Endothelial cell of umbilical vein (primary cell): ENCODE measurements around the gene GAPVD1. TPM values are rescaled to one million over a fixed set of nuclear protein-coding genes. Genes with fewer than 3 reads are reported as not detected.

Experiments used
- BruUV-seq: library from RNA; stranded (reverse); fragments of 400-500 nt; replicated peaks from 2 replicates; lab custom pipeline; 2021; lab: Mats Ljungman, UMichigan
- CTCF ChIA-PET: fragments of 300-600, 350-600 bp; sonication (Branson Sonifier 250); formaldehyde crosslinking; loops from one replicate; lab custom pipeline; 2021; ENCODE audit warnings: antibody characterized with exemption, inconsistent platforms; lab: Charles Lee
- POLR2A ChIA-PET: fragments of 300-600, 350-600 bp; sonication (Branson Sonifier 250); formaldehyde crosslinking; loops from one replicate; lab custom pipeline; 2021; ENCODE audit warnings: antibody characterized with exemption, inconsistent platforms; lab: Charles Lee
- DNase-seq: peaks from one replicate; pipeline ENCODE4 v3.0.0-alpha.2; 2011; ENCODE audit warnings: low read depth, low spot score
- FAIRE-seq: peaks from 2 replicates; lab custom pipeline; 2011; peaks lifted over from hg19 to GRCh38; lab: Jason Lieb, UNC
- H2AFZ ChIP-seq: 2 replicates; pipeline ENCODE4 v1.6.0; 2012; ENCODE audit warnings: low read depth, low read length, control low read depth, inconsistent platforms
- H3K27ac ChIP-seq: 2 replicates; pipeline ENCODE4 v1.5.1; 2011; ENCODE audit warnings: low read depth, mild to moderate bottlenecking, control low read depth, low read length, moderate library complexity; ENCODE audit not compliant: insufficient read depth
- H3K27me3 ChIP-seq, 2 experiments: 2 replicates each; pipeline versions ENCODE4 v1.6.0 to v1.6.1; 2011; ENCODE audit warnings: low read length in 2 of 2, mixed read lengths in 1 of 2; ENCODE audit not compliant: control insufficient read depth in 2 of 2, insufficient read depth in 2 of 2
- H3K36me3 ChIP-seq, 2 experiments: 2 replicates in 1 of 2; 3 replicates in 1 of 2; pipeline ENCODE4 v1.5.1; 2011; ENCODE audit warnings: low read length in 2 of 2, mild to moderate bottlenecking in 1 of 2, moderate library complexity in 1 of 2; ENCODE audit not compliant: control insufficient read depth in 2 of 2, insufficient read depth in 2 of 2; ENCODE audit errors: extremely low read depth in 1 of 2
- H3K4me1 ChIP-seq: 3 replicates; pipeline ENCODE4 v1.5.1; 2011; ENCODE audit warnings: mild to moderate bottlenecking, low read length; ENCODE audit not compliant: control insufficient read depth, insufficient read depth; ENCODE audit errors: extremely low read depth
- H3K4me2 ChIP-seq: 2 replicates; pipeline ENCODE4 v1.6.1; 2011; ENCODE audit warnings: low read length, control low read depth, mixed read lengths; ENCODE audit not compliant: insufficient read depth
- H3K4me3 ChIP-seq, 3 experiments: fragments of 200-600 bp in 1 of 3; sonication (generic), shearing (Covaris generic) in 1 of 3; replicated peaks in 1 of 3; 2 replicates each; pipeline ENCODE4 v1.5.1; 2011 to 2016; ENCODE audit warnings: control low read depth in 3 of 3, low read length in 3 of 3, mild to moderate bottlenecking in 2 of 3, inconsistent platforms in 1 of 3, low read depth in 1 of 3, moderate library complexity in 1 of 3; ENCODE audit not compliant: insufficient read depth in 1 of 3
- H3K79me2 ChIP-seq: 2 replicates; pipeline ENCODE4 v1.6.0; 2012; ENCODE audit warnings: low read length, inconsistent platforms; ENCODE audit not compliant: control insufficient read depth, insufficient read depth
- H3K9ac ChIP-seq: replicated peaks from 2 replicates; pipeline ENCODE3; 2011; ENCODE audit warnings: low read length, control low read depth; ENCODE audit not compliant: insufficient read depth; ENCODE audit errors: extremely low read depth
- H3K9me1 ChIP-seq: replicated peaks from 3 replicates; pipeline ENCODE4 v1.6.0; 2011; ENCODE audit warnings: mild to moderate bottlenecking, low read length; ENCODE audit not compliant: control insufficient read depth, insufficient read depth; ENCODE audit errors: extremely low read depth
- H3K9me3 ChIP-seq: replicated peaks from 2 replicates; pipeline ENCODE4 v1.5.1; 2012; ENCODE audit warnings: low read length, inconsistent platforms; ENCODE audit not compliant: control insufficient read depth, insufficient read depth
- H4K20me1 ChIP-seq: replicated peaks from 2 replicates; pipeline ENCODE3; 2011; ENCODE audit warnings: mild to moderate bottlenecking, low read length; ENCODE audit not compliant: control insufficient read depth, insufficient read depth; ENCODE audit errors: extremely low read depth
- CTCF ChIP-seq, 2 donors: IDR thresholded peaks; 1 replicate in 1 of 2; 2 replicates in 1 of 2; pipeline ENCODE4 v1.5.1; 2011; ENCODE audit warnings: low read length in 2 of 2, mild to moderate bottlenecking in 2 of 2, moderate library complexity in 2 of 2, control low read depth in 1 of 2, inconsistent platforms in 1 of 2, low read depth in 1 of 2; ENCODE audit not compliant: insufficient read depth in 1 of 2; ENCODE audit errors: extremely low read depth in 1 of 2
- EZH2 ChIP-seq: IDR thresholded peaks from 2 replicates; pipeline ENCODE4 v1.6.1; 2012; ENCODE audit warnings: borderline replicate concordance, low read depth, mild to moderate bottlenecking, moderate library complexity, low read length, inconsistent platforms; ENCODE audit not compliant: severe bottlenecking
- FOS ChIP-seq: IDR thresholded peaks from 2 replicates; pipeline ENCODE4 v1.6.1; 2011; ENCODE audit warnings: mild to moderate bottlenecking, low read length, moderate library complexity, borderline replicate concordance; ENCODE audit not compliant: insufficient read depth
- GATA2 ChIP-seq: IDR thresholded peaks from 2 replicates; pipeline ENCODE4 v1.7.0; 2011; ENCODE audit warnings: low read depth, mild to moderate bottlenecking, moderate library complexity, mixed read lengths, low read length; ENCODE audit not compliant: insufficient read length, insufficient read depth
- JUN ChIP-seq: IDR thresholded peaks from 2 replicates; pipeline ENCODE4 v1.6.1; 2011; ENCODE audit warnings: borderline replicate concordance, low read depth; ENCODE audit not compliant: insufficient read length, insufficient read depth
- MAX ChIP-seq: IDR thresholded peaks from 2 replicates; pipeline ENCODE4 v1.6.1; 2011; ENCODE audit not compliant: insufficient read depth, insufficient read length
- MYC ChIP-seq: IDR thresholded peaks from one replicate; pipeline ENCODE4 v1.6.1; 2011; ENCODE audit warnings: mild to moderate bottlenecking, low read depth, low read length
- POLR2A ChIP-seq: IDR thresholded peaks from 2 replicates; pipeline ENCODE4 v1.6.1; 2012; ENCODE audit warnings: low read depth, mild to moderate bottlenecking, control low read depth, low read length
- POLR2AphosphoS5 ChIP-seq: IDR thresholded peaks from 2 replicates; pipeline ENCODE4 v1.6.1; 2012; ENCODE audit warnings: low read depth, mild to moderate bottlenecking, control low read depth, low read length, moderate library complexity; ENCODE audit not compliant: insufficient read depth
- dilution Hi-C: fragments of 300-500 bp; cut with MboI; formaldehyde crosslinking; loops from one replicate; pipeline ENCODE4 v1.15.0; 2019; ENCODE audit warnings: low sequenced_read_pairs; ENCODE audit not compliant: extremely low pct_ligation_motif_present
- intact Hi-C: fragments of 100-400 bp; cut with micrococcal nuclease; formaldehyde crosslinking; loops from one replicate; pipeline ENCODE4 v1.10.0; 2022
- polyA plus RNA-seq, 4 experiments: library from polyadenylated mRNA; depleted of rRNA in 3 of 4; stranded (reverse) in 3 of 4; unstranded in 1 of 4; fragments of >200 nt; gene quantifications; 2 replicates each; pipeline versions ENCODE4 v1.2.1 to v1.2.3, GENCODE V29; 2011 to 2012; ENCODE audit warnings: missing spikeins in 1 of 4
- total RNA-seq: library from RNA; stranded (reverse); gene quantifications from 2 replicates; pipeline ENCODE4 v1.2.3, GENCODE V29; 2021

The GAPVD1 gene
- total and polyA plus RNA-seq, 2 donors (not counting 3 experiments of a cell fraction or from before 2014, with no cell fraction given), result 10.7 to 53.2 TPM

- no peaks in the 10 kb centered on the region for H3K36me3 ChIP-seq
- ChIA-PET POLR2A (no interaction called here), CTCF (interaction anchor here (0.9 to 1.6 kb wide), 3 partner anchors 50 to 599 kb away, joined by 3 to 4 read pairs (median 3); partner anchors contain the start of genes OLFML2A and SCAI)
- no peak overlapping the region for H2AFZ ChIP-seq
- no peak overlapping the region for H3K4me3 ChIP-seq
- H3K79me2 ChIP-seq, result no peaks in the 10 kb centered on the region
- FAIRE-seq (no peak), DNase-seq (no peak)
- intact Hi-C loops, result loop anchor here (2.0 kb wide), 1 partner anchor 233 kb away; the partner anchor contains the start of gene SCAI
- peaks cover 0 to 4% of the 10 kb centered on the region in 2 experiments for H3K27me3 ChIP-seq
- no TSS peak for BruUV-seq
- no peak overlapping the region for H3K9ac ChIP-seq
- TF ChIP-seq MAX, result no peak
- TF ChIP-seq JUN, result no peak
- no peak for TF ChIP-seq GATA2
- TF ChIP-seq POLR2AphosphoS5, result no peak
- no peak for TF ChIP-seq POLR2A
- TF ChIP-seq MYC, result no peak
- TF ChIP-seq CTCF (IDR thresholded peaks at IDR 0.05; ENCODE audit: extremely low read depth in 1 of 2, insufficient read depth in 1 of 2, low read depth in 1 of 2, low read length in 2 of 2), result no peak
- no peak for TF ChIP-seq FOS
- TF ChIP-seq EZH2, result no peak
- no peaks in the 10 kb centered on the region for H3K9me3 ChIP-seq
- no peaks in the 10 kb centered on the region for H3K9me1 ChIP-seq
- no peaks in the 10 kb centered on the region for H3K4me1 ChIP-seq
- H4K20me1 ChIP-seq, result no peaks in the 10 kb centered on the region
- no peak overlapping the region for H3K27ac ChIP-seq
- dilution Hi-C loops, result no loop called here
- no peak overlapping the region for H3K4me2 ChIP-seq
These were observed 114.2 kb downstream of the GAPVD1 start for GRCh38 chr9:125375820-125376219.
